NCI-H1105 treated with DMSO at 0.1 percent for 48 hours (cell line): ENCODE data around the gene ARL6.
A peak's percentile ranks its signal among the peaks of the same experiment; 100 is the strongest.
"Not testable (repeated sequence)": the region's sequence is repeated elsewhere in the genome, so short reads cannot be mapped to it uniquely, and the experiment has no call there.

Experiments
- DNase-seq: peaks from one replicate; lab custom pipeline; 2025; lab: John Stamatoyannopoulos, UW

ARL6 gene

GRCh38 chr3:97821774-97822358 is 57.3 kb downstream of the ARL6 start, which contains the start of gene CRYBG3:
CRYBG3 (plus strand) TSS chr3:97822011; CDS start chr3:97822207, 196 bp downstream.
- peak; percentile 71 for DNase-seq

GRCh38 chr3:97822359-97822775 is 57.8 kb downstream of the ARL6 start:
- DNase-seq: peak; percentile 17

DNA sequence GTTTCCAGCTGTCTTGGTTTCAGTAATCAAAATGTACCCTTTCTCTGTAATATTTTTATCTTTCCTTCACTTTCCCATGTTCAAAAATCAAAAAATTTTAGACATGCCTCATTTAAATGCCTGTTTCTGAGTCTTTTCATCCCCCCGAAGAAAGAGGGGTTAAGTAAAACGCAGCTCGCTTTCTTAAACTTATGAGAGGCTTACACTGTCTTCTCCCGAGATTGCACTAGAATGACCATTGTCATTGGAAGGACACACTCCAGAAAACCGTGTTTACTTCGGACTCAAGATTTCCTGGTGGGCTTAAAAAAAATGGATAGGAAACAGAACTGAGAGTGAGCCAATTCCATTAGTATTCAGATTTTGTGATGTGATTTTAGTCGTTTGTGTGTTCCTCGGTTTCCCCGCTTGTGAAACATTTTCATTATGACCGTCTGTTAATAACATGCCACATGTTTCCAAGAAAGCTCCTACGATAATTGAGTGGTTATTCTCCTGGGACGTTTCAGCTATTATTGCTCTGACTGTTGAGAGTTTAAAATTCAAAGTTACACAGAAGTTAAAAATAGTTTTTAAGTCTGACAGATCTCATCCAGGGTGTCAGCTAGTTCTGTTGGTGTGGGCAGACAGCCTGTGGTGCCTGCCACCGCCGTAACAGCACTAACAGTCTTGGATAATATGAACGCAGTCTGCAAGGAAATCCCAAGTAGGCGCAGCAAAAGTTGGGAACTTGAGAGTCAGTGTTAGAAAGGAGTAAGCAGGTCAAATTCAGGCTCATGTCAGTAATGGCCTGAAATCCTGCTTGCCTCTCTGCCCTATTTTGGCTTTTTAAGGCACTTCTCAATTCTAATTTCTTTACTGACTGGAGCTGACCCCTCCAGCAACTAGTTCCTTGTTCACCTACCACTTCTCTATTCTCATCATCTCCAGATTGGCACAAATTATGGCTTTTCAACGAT is 58.8 kb downstream of the ARL6 start:
- DNase-seq: no peak

DNA sequence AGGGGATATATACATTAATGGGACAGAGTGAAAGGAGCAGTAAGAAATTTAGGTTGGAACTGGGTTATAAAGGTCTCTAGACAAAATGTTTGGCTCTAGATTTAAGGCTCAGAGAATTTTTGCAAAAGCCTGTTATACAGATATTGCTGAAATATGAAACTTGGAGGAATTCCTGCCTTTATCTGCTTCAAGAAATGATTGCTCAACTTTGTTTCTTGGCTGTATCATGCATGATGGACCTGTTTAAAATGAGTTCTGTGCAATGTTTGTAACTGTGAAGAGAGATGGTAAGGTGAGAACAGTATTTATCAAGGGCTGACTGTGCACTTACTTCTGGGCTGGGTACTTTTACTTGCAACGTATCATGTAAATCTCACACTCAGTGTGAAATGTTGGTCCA is 60.5 kb downstream of the ARL6 start:
- DNase-seq: no peak

GRCh38 chr3:97827741-97828471 is 63.3 kb downstream of the ARL6 start:
- DNase-seq: no peak

GRCh38 chr3:97829198-97829597 is 64.6 kb downstream of the ARL6 start:
- DNase-seq: no peak

- DNase-seq: no peak
Measured at GRCh38 chr3:97830638-97831037, 66.1 kb downstream of the ARL6 start.

DNA sequence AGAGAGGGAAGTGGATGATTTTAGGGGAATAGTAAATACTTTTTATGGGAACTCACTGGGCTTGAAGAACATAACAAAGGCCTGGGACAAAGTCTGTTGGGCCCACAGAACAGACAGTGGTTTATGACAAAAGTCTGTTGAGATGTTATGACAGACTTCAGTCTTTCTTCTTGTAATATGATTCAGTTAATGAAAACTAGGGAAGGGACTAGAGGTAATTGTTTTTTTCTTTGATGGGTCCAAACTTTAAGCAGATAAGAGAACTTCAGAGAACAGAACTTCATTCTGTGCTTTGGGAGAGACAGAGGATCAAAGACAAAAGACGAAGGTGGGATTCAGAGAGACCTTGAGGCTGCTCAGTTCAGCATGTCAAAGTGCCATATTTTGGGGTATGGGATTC is 66.6 kb downstream of the ARL6 start:
- DNase-seq: no peak

DNA sequence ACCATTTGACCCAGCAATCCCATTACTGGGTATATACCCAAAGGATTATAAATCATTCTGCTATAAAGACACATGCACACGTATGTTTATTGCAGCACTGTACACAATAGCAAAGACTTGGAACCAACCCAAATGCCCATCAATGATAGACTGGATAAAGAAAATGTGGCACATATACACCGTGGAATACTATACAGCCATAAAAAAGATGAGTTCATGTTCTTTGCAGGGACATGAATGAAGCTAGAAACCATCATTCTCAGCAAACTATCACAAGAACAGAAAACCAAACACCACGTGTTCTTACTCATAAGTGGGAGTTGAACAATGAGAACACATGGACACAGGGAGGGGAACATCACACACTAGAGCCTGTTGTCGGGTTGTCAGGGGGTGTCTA is 68.6 kb downstream of the ARL6 start:
- DNase-seq: not testable (repeated sequence)

DNA sequence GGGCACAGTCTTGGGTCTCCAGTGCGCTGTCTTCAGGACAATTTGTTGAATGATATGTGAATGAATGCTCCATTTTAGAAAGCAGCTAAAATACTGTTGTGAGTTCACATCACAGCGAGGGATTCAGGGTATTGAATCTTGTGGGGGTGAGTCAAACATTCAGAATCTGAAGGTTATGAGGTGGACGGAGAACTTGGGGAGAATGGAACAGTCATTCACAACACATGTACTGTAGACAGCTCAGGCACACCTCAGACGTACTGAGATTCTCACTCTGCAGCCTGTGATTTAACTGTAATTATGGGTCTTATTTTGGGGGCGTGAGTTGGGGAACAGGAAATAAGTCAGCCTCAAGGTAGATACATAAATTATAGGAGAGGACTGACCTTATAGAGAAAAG is 71.2 kb downstream of the ARL6 start:
- DNase-seq: no peak

GRCh38 chr3:97838393-97838792 is 73.8 kb downstream of the ARL6 start:
- DNase-seq: no peak

GRCh38 chr3:97839944-97840343 is 75.4 kb downstream of the ARL6 start:
- DNase-seq: no peak

GRCh38 chr3:97841304-97841703 is 76.7 kb downstream of the ARL6 start:
- DNase-seq: no peak

- DNase-seq: no peak
Measured at GRCh38 chr3:97841956-97842355, 77.4 kb downstream of the ARL6 start.

- no peak for DNase-seq
Measured at GRCh38 chr3:97848779-97849178, 84.2 kb downstream of the ARL6 start.
